Natural killer cell (primary cell): Measurements from ENCODE around the gene GSE1. TPM values are rescaled to one million over a fixed set of nuclear protein-coding genes. Genes with fewer than 3 reads are reported as not detected.

Experiments
- ATAC-seq, 3 donors: fragments of 150-1000 bp in 2 of 3; fragments of 200-7000 bp in 1 of 3; cut with Tn5 transposase; 1 replicate in 1 of 3; 2 replicates in 2 of 3; pipeline ENCODE4 v1.10.0; 2021; ENCODE audit warnings: mild to moderate bottlenecking in 2 of 3, moderate library complexity in 2 of 3
- DNase-seq, 2 donors: peaks; one replicate each; pipeline versions ENCODE4 v3.0.0 to v3.0.0-alpha.2; 2013 to 2021; ENCODE audit warnings: mixed read lengths in 1 of 2
- H3K27ac ChIP-seq: one replicate; pipeline ENCODE4 v1.5.1; 2013; ENCODE audit warnings: mild to moderate bottlenecking, low read length
- H3K27me3 ChIP-seq: one replicate; pipeline ENCODE4 v1.6.1; 2013; ENCODE audit warnings: low read length; ENCODE audit not compliant: control insufficient read depth, insufficient read depth
- H3K36me3 ChIP-seq: one replicate; pipeline ENCODE4 v1.6.1; 2013; ENCODE audit warnings: low read length; ENCODE audit not compliant: control insufficient read depth, insufficient read depth
- H3K4me1 ChIP-seq: one replicate; pipeline ENCODE4 v1.6.1; 2013; ENCODE audit warnings: low read length; ENCODE audit not compliant: control insufficient read depth, insufficient read depth
- H3K4me3 ChIP-seq: one replicate; pipeline ENCODE4 v1.5.1; 2013; ENCODE audit warnings: low read length
- H3K9me3 ChIP-seq: one replicate; pipeline ENCODE4 v1.6.1; 2013; ENCODE audit warnings: low read length; ENCODE audit not compliant: control insufficient read depth, insufficient read depth
- H3K27ac Mint-ChIP-seq, 2 donors: one replicate each; pipeline ENCODE4 v1.8.0; 2022; ENCODE audit warnings: mild to moderate bottlenecking in 2 of 2, mixed read lengths in 2 of 2, moderate library complexity in 1 of 2
- H3K27me3 Mint-ChIP-seq, 2 donors: one replicate each; pipeline ENCODE4 v1.8.0; 2022; ENCODE audit warnings: low read depth in 2 of 2, mixed read lengths in 2 of 2
- H3K36me3 Mint-ChIP-seq: one replicate; pipeline ENCODE4 v1.8.0; 2022; ENCODE audit warnings: mixed read lengths
- H3K4me1 Mint-ChIP-seq, 2 donors: one replicate each; pipeline ENCODE4 v1.8.0; 2022; ENCODE audit warnings: mixed read lengths in 2 of 2
- H3K4me3 Mint-ChIP-seq: one replicate; pipeline ENCODE4 v1.8.0; 2022; ENCODE audit warnings: mild to moderate bottlenecking, moderate library complexity, mixed read lengths
- H3K9me3 Mint-ChIP-seq, 2 donors: one replicate each; pipeline ENCODE4 v1.8.0; 2022; ENCODE audit warnings: mixed read lengths in 2 of 2
- WGBS: methylation state at CpG from one replicate; pipeline ENCODE4 v1.1.7; 2013; ENCODE audit warnings: missing lambda C conversion rate; ENCODE audit not compliant: insufficient coverage; 5-methylcytosine and 5-hydroxymethylcytosine counted together
- intact Hi-C: fragments of 100-400 bp; cut with micrococcal nuclease; formaldehyde crosslinking; loops from one replicate; pipeline ENCODE4 v1.14.2; 2022
- total RNA-seq, 4 donors: library from RNA; stranded (reverse); fragments of 120-200 nt in 1 of 4; gene quantifications; one replicate each; pipeline versions ENCODE4 v1.2.3 to v1.2.4, GENCODE V29; 2013 to 2022
- TF ChIP-seq, protein P1 (sequence below): fragments of 200-600 bp; IDR thresholded peaks from one replicate; pipeline ENCODE4 v1.8.0; 2022; ENCODE audit warnings: antibody characterized with exemption

The GSE1 gene
- total RNA-seq, 3 donors from 2014 or later (not counting 1 experiment from before 2014, with no cell fraction given), result 232 to 277 (median 233) TPM

DNA sequence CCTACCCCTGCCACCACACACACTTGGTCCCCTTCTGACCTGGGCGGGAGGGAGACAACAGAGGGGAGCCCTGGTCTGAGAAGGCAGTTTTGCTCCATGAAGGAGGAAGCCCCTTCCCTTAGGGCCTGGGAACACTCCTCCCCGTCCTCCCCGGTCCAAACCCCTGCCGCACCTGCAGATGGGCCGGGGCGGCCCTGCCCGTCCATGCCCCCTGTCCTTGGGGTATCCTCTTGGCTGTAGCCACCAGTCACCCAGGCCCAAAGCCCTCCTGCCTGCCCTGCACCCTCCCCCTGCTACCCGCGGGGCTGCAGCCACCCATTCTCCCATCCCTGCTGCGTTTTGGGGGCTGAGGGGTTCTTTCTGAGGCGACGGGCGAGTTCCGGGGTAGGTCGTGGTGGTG lies 33.9 kb downstream of the GSE1 start:
- H3K27ac ChIP-seq, result no peak overlapping the region
- 97% methylated on average over 13 of the region's 15 CpGs for WGBS
- Mint-ChIP-seq H3K4me1 (peaks cover 31 to 52% of the 10 kb centered on the region in 2 donors), H3K36me3 (no peaks in the 10 kb centered on the region), H3K27ac (no peak overlapping the region), H3K9me3 (no peaks in the 10 kb centered on the region), H3K4me3 (no peak overlapping the region), H3K27me3 (no peaks in the 10 kb centered on the region)
- TF ChIP-seq, protein P1, sequence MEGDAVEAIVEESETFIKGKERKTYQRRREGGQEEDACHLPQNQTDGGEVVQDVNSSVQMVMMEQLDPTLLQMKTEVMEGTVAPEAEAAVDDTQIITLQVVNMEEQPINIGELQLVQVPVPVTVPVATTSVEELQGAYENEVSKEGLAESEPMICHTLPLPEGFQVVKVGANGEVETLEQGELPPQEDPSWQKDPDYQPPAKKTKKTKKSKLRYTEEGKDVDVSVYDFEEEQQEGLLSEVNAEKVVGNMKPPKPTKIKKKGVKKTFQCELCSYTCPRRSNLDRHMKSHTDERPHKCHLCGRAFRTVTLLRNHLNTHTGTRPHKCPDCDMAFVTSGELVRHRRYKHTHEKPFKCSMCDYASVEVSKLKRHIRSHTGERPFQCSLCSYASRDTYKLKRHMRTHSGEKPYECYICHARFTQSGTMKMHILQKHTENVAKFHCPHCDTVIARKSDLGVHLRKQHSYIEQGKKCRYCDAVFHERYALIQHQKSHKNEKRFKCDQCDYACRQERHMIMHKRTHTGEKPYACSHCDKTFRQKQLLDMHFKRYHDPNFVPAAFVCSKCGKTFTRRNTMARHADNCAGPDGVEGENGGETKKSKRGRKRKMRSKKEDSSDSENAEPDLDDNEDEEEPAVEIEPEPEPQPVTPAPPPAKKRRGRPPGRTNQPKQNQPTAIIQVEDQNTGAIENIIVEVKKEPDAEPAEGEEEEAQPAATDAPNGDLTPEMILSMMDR, result no peak
- H3K4me1 ChIP-seq, result peaks cover 50% of the 10 kb centered on the region
- H3K4me3 ChIP-seq, result no peak overlapping the region
- ATAC-seq, result no peak
- intact Hi-C loops, result no loop called here
- no peaks in the 10 kb centered on the region for H3K27me3 ChIP-seq
- H3K36me3 ChIP-seq, result peaks cover 22% of the 10 kb centered on the region
- H3K9me3 ChIP-seq, result no peaks in the 10 kb centered on the region
- no peak for DNase-seq

GRCh38 chr16:85648070-85648714 lies 35.1 kb downstream of the GSE1 start:
- no peaks in the 10 kb centered on the region for H3K27me3 Mint-ChIP-seq
- intact Hi-C loops, result no loop called here
- H3K9me3 Mint-ChIP-seq, result no peaks in the 10 kb centered on the region
- WGBS, result 91% methylated on average over 26 of the region's 26 CpGs
- Histone ChIP-seq H3K36me3 (peaks cover 24% of the 10 kb centered on the region), H3K4me1 (peaks cover 38% of the 10 kb centered on the region), H3K27me3 (no peaks in the 10 kb centered on the region), H3K4me3 (no peak overlapping the region), H3K27ac (no peak overlapping the region), H3K9me3 (no peaks in the 10 kb centered on the region)
- no peak overlapping the region for H3K4me3 Mint-ChIP-seq
- peak overlapping the region in 1 of 2 donors; percentile 67 for H3K27ac Mint-ChIP-seq
- H3K36me3 Mint-ChIP-seq, result no peaks in the 10 kb centered on the region
- ATAC-seq, result no peak
- DNase-seq, result no peak
- TF ChIP-seq, protein P1, result no peak
- H3K4me1 Mint-ChIP-seq, result peaks cover 22 to 50% of the 10 kb centered on the region in 2 donors

GRCh38 chr16:85648805-85649204 lies 35.7 kb downstream of the GSE1 start:
- ATAC-seq, result no peak
- no peaks in the 10 kb centered on the region for H3K9me3 Mint-ChIP-seq
- no peaks in the 10 kb centered on the region for H3K36me3 Mint-ChIP-seq
- H3K27me3 ChIP-seq, result no peaks in the 10 kb centered on the region
- H3K36me3 ChIP-seq, result peaks cover 29% of the 10 kb centered on the region
- peaks cover 32% of the 10 kb centered on the region for H3K4me1 ChIP-seq
- intact Hi-C loops, result no loop called here
- TF ChIP-seq, protein P1, result no peak
- H3K27ac Mint-ChIP-seq, result peak overlapping the region; percentile 45 to 67
- H3K27me3 Mint-ChIP-seq, result no peaks in the 10 kb centered on the region
- WGBS, result 83% methylated on average over 14 of the region's 14 CpGs
- H3K4me1 Mint-ChIP-seq, result peaks cover 20 to 44% of the 10 kb centered on the region in 2 donors
- no peak overlapping the region for H3K4me3 ChIP-seq
- no peak for DNase-seq
- H3K9me3 ChIP-seq, result no peaks in the 10 kb centered on the region
- no peak overlapping the region for H3K4me3 Mint-ChIP-seq
- no peak overlapping the region for H3K27ac ChIP-seq
